WI38 (cell line): ENCODE results near the gene CFAP141.

Source experiments
- H3K4me3 ChIP-seq: 2 replicates; pipeline ENCODE4 v1.5.1; 2011; ENCODE audit warnings: low read depth, mild to moderate bottlenecking, control low read depth, low read length
- CTCF ChIP-seq: IDR thresholded peaks from 2 replicates; pipeline ENCODE4 v1.5.1; 2012; ENCODE audit warnings: low read depth, mild to moderate bottlenecking, control low read depth, low read length

The CFAP141 gene

DNA sequence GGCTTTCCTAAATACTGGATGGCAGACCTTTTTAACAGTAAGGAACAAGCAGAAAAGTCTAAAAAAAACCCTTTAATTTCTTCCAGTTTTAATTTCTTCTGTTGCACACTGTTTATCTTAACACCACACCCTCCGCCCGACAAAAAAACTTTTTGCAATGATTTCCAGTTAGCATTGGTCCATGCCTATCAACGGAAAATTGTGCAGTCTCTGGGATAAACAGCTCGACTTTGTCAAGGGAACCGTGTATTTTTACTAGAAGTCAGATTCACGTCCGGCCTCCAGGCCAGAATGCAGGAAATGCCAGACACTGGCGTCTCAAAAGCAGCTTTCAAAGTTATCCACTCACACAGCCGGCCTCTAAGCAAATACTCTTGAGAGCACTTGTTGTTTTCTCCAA is 50.9 kb downstream of the CFAP141 start:
- no peak overlapping the region for H3K4me3 ChIP-seq
- TF ChIP-seq CTCF: no peak

DNA sequence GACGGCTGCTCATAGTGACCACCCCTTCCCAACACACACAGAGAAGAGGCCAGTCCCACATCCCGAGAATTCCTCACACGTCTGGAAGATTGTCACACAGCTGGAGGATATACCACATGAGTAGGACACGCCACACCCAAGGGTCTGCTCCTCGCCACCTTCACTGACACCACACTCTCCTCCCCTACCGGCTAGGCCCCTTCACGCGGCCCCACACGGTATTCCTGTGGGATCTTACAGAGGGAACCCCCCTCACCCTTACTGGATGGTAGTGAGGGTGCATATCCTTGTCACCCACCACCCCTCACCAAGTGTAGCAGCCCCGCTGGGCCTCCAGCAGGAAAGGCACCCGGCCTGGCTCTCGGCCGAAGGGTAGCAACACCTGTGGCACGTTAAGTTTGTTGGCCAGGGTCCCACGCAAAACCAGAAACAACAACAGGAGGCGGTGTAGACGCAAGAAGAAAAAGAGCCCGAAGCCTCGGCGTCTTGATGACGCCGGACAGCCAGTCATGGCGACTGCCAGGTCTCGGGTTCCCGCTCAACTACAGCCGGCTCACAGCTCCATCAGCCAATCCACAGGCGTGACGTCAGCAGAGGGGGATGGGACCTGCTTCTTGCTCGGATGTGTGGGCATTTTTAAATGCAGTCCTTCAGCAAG is 51.5 kb downstream of the CFAP141 start, which contains the start of gene NUP210L:
Gene NUP210L (minus strand): TSS at position 540 of the 658 bp plus-strand sequence.
- no peak within 1 kb of the TSS for H3K4me3 ChIP-seq
- no peak for TF ChIP-seq CTCF

- H3K4me3 ChIP-seq: no peak overlapping the region
- no peak for TF ChIP-seq CTCF
Observed at GRCh38 chr1:154154053-154154452, 52.1 kb downstream of the CFAP141 start.

- TF ChIP-seq CTCF: no peak
- no peak overlapping the region for H3K4me3 ChIP-seq
Observed at GRCh38 chr1:154151311-154151710, 54.8 kb downstream of the CFAP141 start.
